ENCODE data around the gene NAPSA. TPM values are rescaled to one million over a fixed set of nuclear protein-coding genes. Genes with fewer than 3 reads are reported as not detected.

The NAPSA gene
- total and polyA plus RNA-seq, 10 of the 15 experiments (the other 5 are each of a cell fraction or from before 2014, with no cell fraction given) = 6.7 to 45.4 (median 17.1) TPM

- Histone ChIP-seq H4K20me1 (ENCODE audit: control insufficient read depth, insufficient read depth) (no peaks in the 10 kb centered on the region), H3K4me1 (ENCODE audit: control insufficient read depth, insufficient read depth, low read length) (peaks cover 5% of the 10 kb centered on the region), H3K9ac (ENCODE audit: control insufficient read depth, insufficient read depth, low read length) (no peak overlapping the region), H3K79me2 (ENCODE audit: control insufficient read depth, insufficient read depth, low read length) (peaks cover 1% of the 10 kb centered on the region), H3K27me3 (replicated peaks in 1 of 2; ENCODE audit: control insufficient read depth in 2 of 2, insufficient read depth in 2 of 2, low read length in 1 of 2) (no peaks in the 10 kb centered on the region), H2AFZ (ENCODE audit: control insufficient read depth, low read depth, low read length) (no peak overlapping the region), H3K9me3 (replicated peaks; ENCODE audit: control insufficient read depth, insufficient read depth, low read length) (no peaks in the 10 kb centered on the region), H3K4me3 (no peak overlapping the region), H3K27ac (ENCODE audit: control insufficient read depth, insufficient read depth) (no peak overlapping the region), H3K4me2 (ENCODE audit: control insufficient read depth, insufficient read depth) (no peak overlapping the region), H3K36me3 (ENCODE audit: control insufficient read depth in 2 of 2, insufficient read depth in 2 of 2, low read length in 1 of 2) (no peaks in the 10 kb centered on the region)
- CTCF ChIA-PET = interaction anchor here (1.2 kb wide), 1 partner anchor 89 kb away, joined by 4 read pairs; no protein-coding TSS in a partner anchor
- in situ Hi-C loops (cut with MboI) = no loop called here
- intact Hi-C loops (cut with micrococcal nuclease; ENCODE audit: unreplicated experiment) = no loop called here
- RAD21 ChIA-PET (ENCODE audit: unreplicated experiment) = interaction anchor here (2.2 kb wide), 1 partner anchor 89 kb away, joined by 6 read pairs; no protein-coding TSS in a partner anchor
- SMC1A ChIA-PET (ENCODE audit: uncharacterized antibody, unreplicated experiment) = interaction anchor here (2.1 kb wide), 1 partner anchor 89 kb away, joined by 12 read pairs; no protein-coding TSS in a partner anchor
- ATAC-seq (no peak), DNase-seq (ENCODE audit: low read depth, low spot score) (no peak), FAIRE-seq (no peak)
- 62% methylated on average over 10 of the region's 10 CpGs for WGBS (ENCODE audit: insufficient coverage, insufficient replicate concordance, low lambda C conversion rate, missing lambda C conversion rate)
- POLR2A ChIA-PET = no interaction called here
- no TSS peak for BruUV-seq (replicated peaks)
- TF ChIP-seq SKIL (IDR thresholded peaks at IDR 0.05; ENCODE audit: low read depth, poor library complexity, severe bottlenecking) (no peak), TARDBP (IDR thresholded peaks at IDR 0.05; ENCODE audit: borderline replicate concordance) (no peak), E2F8 (IDR thresholded peaks at IDR 0.05; ENCODE audit: low read depth, partially characterized antibody) (no peak), RUNX3 (IDR thresholded peaks at IDR 0.05; ENCODE audit: low read length) (no peak), SUPT20H (IDR thresholded peaks at IDR 0.05; ENCODE audit: borderline replicate concordance, control insufficient read depth, low read depth, low read length) (no peak), YBX1 (IDR thresholded peaks at IDR 0.05) (no peak), NRF1 (conservative IDR thresholded peaks at IDR 0.05; ENCODE audit: low read depth, low read length) (no peak), FOS (IDR thresholded peaks at IDR 0.05; ENCODE audit: borderline replicate concordance, extremely low read depth, insufficient read length) (no peak)
These were observed 6.6 kb upstream of the NAPSA start for GRCh38 chr19:50371914-50372475.

Data from GM12878 (cell line).